ENCODE results near the gene CD5L. TPM values are rescaled to one million over a fixed set of nuclear protein-coding genes. Genes with fewer than 3 reads are reported as not detected.

The CD5L gene
- total and polyA plus RNA-seq, 2 of the 13 experiments (the other 11 are each of a cell fraction or from before 2014, with no cell fraction given), result not detected

DNA sequence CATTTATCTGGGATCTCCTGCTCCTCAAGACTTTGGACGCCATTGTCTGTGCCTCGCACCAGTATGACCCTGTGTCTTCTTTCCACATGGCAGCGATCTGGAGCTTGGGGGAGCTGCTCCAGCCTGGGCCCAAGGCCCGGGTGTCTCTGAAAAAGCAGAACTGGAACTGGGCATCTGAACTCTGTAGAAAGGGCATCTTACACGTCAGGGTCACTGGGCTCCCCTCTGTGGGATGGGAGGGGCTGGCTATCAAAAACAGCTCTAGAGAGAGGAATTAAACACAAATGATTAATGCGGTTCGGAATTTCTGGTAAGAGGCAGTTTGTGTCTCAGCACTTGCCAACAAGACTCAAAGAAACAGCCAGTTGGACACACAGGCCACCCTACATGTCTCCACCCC is 37.8 kb downstream of the CD5L start:
- ATAC-seq (no peak), DNase-seq (ENCODE audit: low spot score) (no peak), FAIRE-seq (no peak)
- in situ Hi-C loops (cut with HindIII; ENCODE audit: extremely low pct_ligation_motif_present, low pct_unique_long_range_greater_than_20kb) (loop anchor here (10.0 kb wide), 1 partner anchor 59 kb away; no protein-coding TSS in a partner anchor), intact Hi-C loops (cut with micrococcal nuclease; ENCODE audit: unreplicated experiment) (no loop called here)
- CTCF ChIA-PET (ENCODE audit: low intra/inter-chr PET ratio, low total read pairs), result no interaction called here
- Histone ChIP-seq H3K27ac (ENCODE audit: extremely low read length, insufficient read depth, low read length) (no peak overlapping the region), H4K20me1 (ENCODE audit: insufficient read depth, low read length) (no peaks in the 10 kb centered on the region), H3K4me2 (ENCODE audit: low read depth, low read length) (no peak overlapping the region), H3K4me3 (replicated peaks in 1 of 3; ENCODE audit: insufficient read depth in 1 of 3, low read depth in 2 of 3, low read length in 3 of 3) (no peak overlapping the region), H3K79me2 (ENCODE audit: insufficient read depth, low read length) (no peaks in the 10 kb centered on the region), H3K9me3 (ENCODE audit: low read length) (no peaks in the 10 kb centered on the region), H3K9ac (ENCODE audit: insufficient read depth, low read depth, low read length) (no peak overlapping the region), H3K36me3 (replicated peaks in 1 of 2; ENCODE audit: control insufficient read depth in 1 of 2, insufficient read depth in 2 of 2, low read length in 2 of 2) (no peaks in the 10 kb centered on the region), H3K4me1 (ENCODE audit: insufficient read depth, low read length) (no peaks in the 10 kb centered on the region), H2AFZ (ENCODE audit: low read length) (no peak overlapping the region), H3K27me3 (ENCODE audit: control insufficient read depth in 1 of 2, insufficient read depth in 2 of 2, low read length in 2 of 2) (no peaks in the 10 kb centered on the region)
- POLR2A ChIA-PET, result no interaction called here
- 4% methylated on average over 5 of the region's 7 CpGs for WGBS (ENCODE audit: low lambda C conversion rate)
- BruUV-seq (replicated peaks), result no TSS peak
- TF ChIP-seq FOXA1 (IDR thresholded peaks at IDR 0.05) (no peak), FOXA1 (CRISPR knock-in tag; IDR thresholded peaks at IDR 0.05) (no peak), ZSCAN29 (CRISPR knock-in tag; conservative IDR thresholded peaks at IDR 0.05) (no peak), GPN1 (CRISPR knock-in tag; IDR thresholded peaks at IDR 0.05; ENCODE audit: borderline replicate concordance) (no peak), ZNF564 (CRISPR knock-in tag; IDR thresholded peaks at IDR 0.05) (no peak), ZNF879 (CRISPR knock-in tag; IDR thresholded peaks at IDR 0.05) (no peak), ZNF335 (CRISPR knock-in tag; IDR thresholded peaks at IDR 0.05) (no peak), SMARCC2 (IDR thresholded peaks at IDR 0.05) (no peak), ZNF589 (CRISPR knock-in tag; conservative IDR thresholded peaks at IDR 0.05) (no peak), ZNF747 (CRISPR knock-in tag; IDR thresholded peaks at IDR 0.05; ENCODE audit: borderline replicate concordance) (no peak), ZNF432 (CRISPR knock-in tag; IDR thresholded peaks at IDR 0.05; ENCODE audit: borderline replicate concordance) (no peak), PAX8 (CRISPR knock-in tag; IDR thresholded peaks at IDR 0.05; ENCODE audit: borderline replicate concordance) (no peak), MTA3 (CRISPR knock-in tag; IDR thresholded peaks at IDR 0.05) (no peak), BHLHE40 (IDR thresholded peaks at IDR 0.05; ENCODE audit: low read length) (no peak), KLF12 (CRISPR knock-in tag; IDR thresholded peaks at IDR 0.05; ENCODE audit: borderline replicate concordance) (no peak), SP5 (CRISPR knock-in tag; IDR thresholded peaks at IDR 0.05; ENCODE audit: borderline replicate concordance, low read depth) (no peak)
- TF ChIP-seq, protein P1, sequence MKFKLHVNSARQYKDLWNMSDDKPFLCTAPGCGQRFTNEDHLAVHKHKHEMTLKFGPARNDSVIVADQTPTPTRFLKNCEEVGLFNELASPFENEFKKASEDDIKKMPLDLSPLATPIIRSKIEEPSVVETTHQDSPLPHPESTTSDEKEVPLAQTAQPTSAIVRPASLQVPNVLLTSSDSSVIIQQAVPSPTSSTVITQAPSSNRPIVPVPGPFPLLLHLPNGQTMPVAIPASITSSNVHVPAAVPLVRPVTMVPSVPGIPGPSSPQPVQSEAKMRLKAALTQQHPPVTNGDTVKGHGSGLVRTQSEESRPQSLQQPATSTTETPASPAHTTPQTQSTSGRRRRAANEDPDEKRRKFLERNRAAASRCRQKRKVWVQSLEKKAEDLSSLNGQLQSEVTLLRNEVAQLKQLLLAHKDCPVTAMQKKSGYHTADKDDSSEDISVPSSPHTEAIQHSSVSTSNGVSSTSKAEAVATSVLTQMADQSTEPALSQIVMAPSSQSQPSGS (CRISPR knock-in tag; IDR thresholded peaks at IDR 0.05), result no peak
- TF ChIP-seq, protein P2, sequence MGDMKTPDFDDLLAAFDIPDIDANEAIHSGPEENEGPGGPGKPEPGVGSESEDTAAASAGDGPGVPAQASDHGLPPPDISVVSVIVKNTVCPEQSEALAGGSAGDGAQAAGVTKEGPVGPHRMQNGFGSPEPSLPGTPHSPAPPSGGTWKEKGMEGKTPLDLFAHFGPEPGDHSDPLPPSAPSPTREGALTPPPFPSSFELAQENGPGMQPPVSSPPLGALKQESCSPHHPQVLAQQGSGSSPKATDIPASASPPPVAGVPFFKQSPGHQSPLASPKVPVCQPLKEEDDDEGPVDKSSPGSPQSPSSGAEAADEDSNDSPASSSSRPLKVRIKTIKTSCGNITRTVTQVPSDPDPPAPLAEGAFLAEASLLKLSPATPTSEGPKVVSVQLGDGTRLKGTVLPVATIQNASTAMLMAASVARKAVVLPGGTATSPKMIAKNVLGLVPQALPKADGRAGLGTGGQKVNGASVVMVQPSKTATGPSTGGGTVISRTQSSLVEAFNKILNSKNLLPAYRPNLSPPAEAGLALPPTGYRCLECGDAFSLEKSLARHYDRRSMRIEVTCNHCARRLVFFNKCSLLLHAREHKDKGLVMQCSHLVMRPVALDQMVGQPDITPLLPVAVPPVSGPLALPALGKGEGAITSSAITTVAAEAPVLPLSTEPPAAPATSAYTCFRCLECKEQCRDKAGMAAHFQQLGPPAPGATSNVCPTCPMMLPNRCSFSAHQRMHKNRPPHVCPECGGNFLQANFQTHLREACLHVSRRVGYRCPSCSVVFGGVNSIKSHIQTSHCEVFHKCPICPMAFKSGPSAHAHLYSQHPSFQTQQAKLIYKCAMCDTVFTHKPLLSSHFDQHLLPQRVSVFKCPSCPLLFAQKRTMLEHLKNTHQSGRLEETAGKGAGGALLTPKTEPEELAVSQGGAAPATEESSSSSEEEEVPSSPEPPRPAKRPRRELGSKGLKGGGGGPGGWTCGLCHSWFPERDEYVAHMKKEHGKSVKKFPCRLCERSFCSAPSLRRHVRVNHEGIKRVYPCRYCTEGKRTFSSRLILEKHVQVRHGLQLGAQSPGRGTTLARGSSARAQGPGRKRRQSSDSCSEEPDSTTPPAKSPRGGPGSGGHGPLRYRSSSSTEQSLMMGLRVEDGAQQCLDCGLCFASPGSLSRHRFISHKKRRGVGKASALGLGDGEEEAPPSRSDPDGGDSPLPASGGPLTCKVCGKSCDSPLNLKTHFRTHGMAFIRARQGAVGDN (CRISPR knock-in tag; IDR thresholded peaks at IDR 0.05), result no peak
- TF ChIP-seq, protein P3, sequence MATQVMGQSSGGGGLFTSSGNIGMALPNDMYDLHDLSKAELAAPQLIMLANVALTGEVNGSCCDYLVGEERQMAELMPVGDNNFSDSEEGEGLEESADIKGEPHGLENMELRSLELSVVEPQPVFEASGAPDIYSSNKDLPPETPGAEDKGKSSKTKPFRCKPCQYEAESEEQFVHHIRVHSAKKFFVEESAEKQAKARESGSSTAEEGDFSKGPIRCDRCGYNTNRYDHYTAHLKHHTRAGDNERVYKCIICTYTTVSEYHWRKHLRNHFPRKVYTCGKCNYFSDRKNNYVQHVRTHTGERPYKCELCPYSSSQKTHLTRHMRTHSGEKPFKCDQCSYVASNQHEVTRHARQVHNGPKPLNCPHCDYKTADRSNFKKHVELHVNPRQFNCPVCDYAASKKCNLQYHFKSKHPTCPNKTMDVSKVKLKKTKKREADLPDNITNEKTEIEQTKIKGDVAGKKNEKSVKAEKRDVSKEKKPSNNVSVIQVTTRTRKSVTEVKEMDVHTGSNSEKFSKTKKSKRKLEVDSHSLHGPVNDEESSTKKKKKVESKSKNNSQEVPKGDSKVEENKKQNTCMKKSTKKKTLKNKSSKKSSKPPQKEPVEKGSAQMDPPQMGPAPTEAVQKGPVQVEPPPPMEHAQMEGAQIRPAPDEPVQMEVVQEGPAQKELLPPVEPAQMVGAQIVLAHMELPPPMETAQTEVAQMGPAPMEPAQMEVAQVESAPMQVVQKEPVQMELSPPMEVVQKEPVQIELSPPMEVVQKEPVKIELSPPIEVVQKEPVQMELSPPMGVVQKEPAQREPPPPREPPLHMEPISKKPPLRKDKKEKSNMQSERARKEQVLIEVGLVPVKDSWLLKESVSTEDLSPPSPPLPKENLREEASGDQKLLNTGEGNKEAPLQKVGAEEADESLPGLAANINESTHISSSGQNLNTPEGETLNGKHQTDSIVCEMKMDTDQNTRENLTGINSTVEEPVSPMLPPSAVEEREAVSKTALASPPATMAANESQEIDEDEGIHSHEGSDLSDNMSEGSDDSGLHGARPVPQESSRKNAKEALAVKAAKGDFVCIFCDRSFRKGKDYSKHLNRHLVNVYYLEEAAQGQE (IDR thresholded peaks at IDR 0.05; ENCODE audit: borderline replicate concordance in 1 of 2, low read depth in 1 of 2, low read length in 2 of 2), result no peak

All from HepG2 (cell line).